CD4-positive, alpha-beta T cell (primary cell): ENCODE results near the gene AP5M1. TPM values are rescaled to one million over a fixed set of nuclear protein-coding genes. Genes with fewer than 3 reads are reported as not detected.
A peak's percentile ranks its signal among the peaks of the same experiment; 100 is the strongest.

Source experiments
- ATAC-seq: fragments of 200-7000 bp; cut with Tn5 transposase; one replicate; pipeline ENCODE4 v1.10.0; 2022; ENCODE audit warnings: mild to moderate bottlenecking; ENCODE audit not compliant: poor library complexity
- CTCF ChIA-PET: fragments of 350-600 bp; sonication (Branson Sonifier 250); formaldehyde crosslinking; loops from one replicate; lab custom pipeline; 2021; ENCODE audit warnings: antibody characterized with exemption, inconsistent platforms; lab: Charles Lee
- POLR2A ChIA-PET: fragments of 350-600 bp; sonication (Branson Sonifier 250); formaldehyde crosslinking; loops from one replicate; lab custom pipeline; 2021; ENCODE audit warnings: antibody characterized with exemption, inconsistent platforms; lab: Charles Lee
- DNase-seq, 14 experiments: peaks; one replicate each; pipeline ENCODE4 v3.0.0-alpha.2; 2013 to 2020; ENCODE audit warnings: mixed read lengths in 2 of 14
- H3K27ac ChIP-seq, 2 donors: one replicate each; pipeline versions ENCODE4 v1.5.1 to v1.7.0; 2013; ENCODE audit warnings: low read length in 2 of 2, low read depth in 1 of 2, mild to moderate bottlenecking in 1 of 2
- H3K27me3 ChIP-seq, 2 experiments: 1 replicate in 1 of 2; 2 replicates in 1 of 2; pipeline versions ENCODE4 v1.6.1 to v1.7.0; 2013; ENCODE audit warnings: low read length in 2 of 2, control low read depth in 1 of 2, mild to moderate bottlenecking in 1 of 2, moderate library complexity in 1 of 2; ENCODE audit not compliant: insufficient read depth in 2 of 2, control insufficient read depth in 1 of 2
- H3K36me3 ChIP-seq: one replicate; pipeline ENCODE4 v1.6.1; 2013; ENCODE audit warnings: low read length, control low read depth; ENCODE audit not compliant: insufficient read depth
- H3K4me1 ChIP-seq: one replicate; pipeline ENCODE4 v1.6.1; 2013; ENCODE audit warnings: low read length, control low read depth; ENCODE audit not compliant: insufficient read depth
- H3K4me3 ChIP-seq: one replicate; pipeline ENCODE4 v1.5.1; 2013; ENCODE audit warnings: mild to moderate bottlenecking, low read length, moderate library complexity
- H3K9me3 ChIP-seq, 2 experiments: 1 replicate in 1 of 2; 2 replicates in 1 of 2; pipeline versions ENCODE4 v1.6.1 to v1.7.0; 2013; ENCODE audit warnings: low read length in 2 of 2, mild to moderate bottlenecking in 2 of 2, control low read depth in 1 of 2, moderate library complexity in 1 of 2; ENCODE audit not compliant: control insufficient read depth in 1 of 2, insufficient read depth in 1 of 2
- H3K27ac Mint-ChIP-seq: one replicate; pipeline ENCODE4 v1.8.0; 2020; ENCODE audit warnings: mixed read lengths
- H3K27me3 Mint-ChIP-seq: one replicate; pipeline ENCODE4 v1.8.0; 2021; ENCODE audit warnings: mixed read lengths
- H3K36me3 Mint-ChIP-seq: one replicate; pipeline ENCODE4 v1.8.0; 2021; ENCODE audit warnings: low read depth, mixed read lengths
- H3K4me1 Mint-ChIP-seq: one replicate; pipeline ENCODE4 v1.8.0; 2021; ENCODE audit warnings: low read depth, mixed read lengths
- H3K4me3 Mint-ChIP-seq: one replicate; pipeline ENCODE4 v1.8.0; 2020; ENCODE audit warnings: mild to moderate bottlenecking, mixed read lengths
- H3K9me3 Mint-ChIP-seq: one replicate; pipeline ENCODE4 v1.8.0; 2020; ENCODE audit warnings: mixed read lengths
- intact Hi-C, 2 experiments: fragments of 100-400 bp; cut with DNase I in 1 of 2; cut with micrococcal nuclease in 1 of 2; formaldehyde crosslinking; loops; one replicate each; pipeline versions ENCODE4 v1.15.1 to v1.9.0; 2023 to 2025; cut with DNase I, micrococcal nuclease
- total RNA-seq, 174 experiments: library from RNA in 2 of 174; stranded (reverse) in 2 of 174; gene quantifications; one replicate each; pipeline ENCODE4 v1.2.3 and lab custom pipeline; 2021 to 2026
- TF ChIP-seq, protein P1 (sequence below): fragments of 200-600 bp; IDR thresholded peaks from one replicate; pipeline ENCODE4 v1.8.0; 2022; ENCODE audit warnings: antibody characterized with exemption, mild to moderate bottlenecking

Gene AP5M1
- total RNA-seq, 2 experiments from 2014 or later, result 39.2 to 40.4 TPM

DNA sequence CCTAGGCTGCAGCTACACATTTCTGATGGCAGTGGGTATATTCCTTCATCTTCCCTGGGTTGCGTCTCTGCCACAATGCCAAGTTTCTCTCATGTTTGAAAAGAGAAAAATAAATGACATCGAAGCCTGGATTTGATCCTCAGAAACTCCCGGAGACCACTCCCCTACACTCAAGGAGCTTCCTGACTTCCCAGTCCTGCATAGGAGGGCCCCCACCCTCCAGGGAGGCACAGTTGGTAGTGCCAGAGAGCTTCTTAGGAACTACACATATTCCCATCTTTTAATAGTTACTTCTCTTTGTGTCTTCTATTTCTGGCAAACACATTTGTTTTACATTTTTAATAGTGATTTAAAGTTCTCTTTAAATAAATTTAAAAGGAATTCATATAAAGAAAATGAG, 30.7 kb downstream of the AP5M1 start:
- no peak for DNase-seq
- Histone ChIP-seq H3K27ac (no peak overlapping the region), H3K9me3 (no peaks in the 10 kb centered on the region), H3K4me1 (no peaks in the 10 kb centered on the region), H3K4me3 (no peak overlapping the region), H3K36me3 (no peaks in the 10 kb centered on the region), H3K27me3 (peaks cover 0 to 5% of the 10 kb centered on the region in 2 experiments)
- intact Hi-C loops, result no loop called here
- POLR2A ChIA-PET, result no interaction called here
- Mint-ChIP-seq H3K9me3 (no peaks in the 10 kb centered on the region), H3K36me3 (no peaks in the 10 kb centered on the region), H3K4me1 (no peaks in the 10 kb centered on the region), H3K27ac (no peak overlapping the region), H3K27me3 (peaks cover 2% of the 10 kb centered on the region), H3K4me3 (no peak overlapping the region)
- TF ChIP-seq, protein P1, sequence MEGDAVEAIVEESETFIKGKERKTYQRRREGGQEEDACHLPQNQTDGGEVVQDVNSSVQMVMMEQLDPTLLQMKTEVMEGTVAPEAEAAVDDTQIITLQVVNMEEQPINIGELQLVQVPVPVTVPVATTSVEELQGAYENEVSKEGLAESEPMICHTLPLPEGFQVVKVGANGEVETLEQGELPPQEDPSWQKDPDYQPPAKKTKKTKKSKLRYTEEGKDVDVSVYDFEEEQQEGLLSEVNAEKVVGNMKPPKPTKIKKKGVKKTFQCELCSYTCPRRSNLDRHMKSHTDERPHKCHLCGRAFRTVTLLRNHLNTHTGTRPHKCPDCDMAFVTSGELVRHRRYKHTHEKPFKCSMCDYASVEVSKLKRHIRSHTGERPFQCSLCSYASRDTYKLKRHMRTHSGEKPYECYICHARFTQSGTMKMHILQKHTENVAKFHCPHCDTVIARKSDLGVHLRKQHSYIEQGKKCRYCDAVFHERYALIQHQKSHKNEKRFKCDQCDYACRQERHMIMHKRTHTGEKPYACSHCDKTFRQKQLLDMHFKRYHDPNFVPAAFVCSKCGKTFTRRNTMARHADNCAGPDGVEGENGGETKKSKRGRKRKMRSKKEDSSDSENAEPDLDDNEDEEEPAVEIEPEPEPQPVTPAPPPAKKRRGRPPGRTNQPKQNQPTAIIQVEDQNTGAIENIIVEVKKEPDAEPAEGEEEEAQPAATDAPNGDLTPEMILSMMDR, result no peak
- no peak for ATAC-seq
- CTCF ChIA-PET, result no interaction called here

DNA sequence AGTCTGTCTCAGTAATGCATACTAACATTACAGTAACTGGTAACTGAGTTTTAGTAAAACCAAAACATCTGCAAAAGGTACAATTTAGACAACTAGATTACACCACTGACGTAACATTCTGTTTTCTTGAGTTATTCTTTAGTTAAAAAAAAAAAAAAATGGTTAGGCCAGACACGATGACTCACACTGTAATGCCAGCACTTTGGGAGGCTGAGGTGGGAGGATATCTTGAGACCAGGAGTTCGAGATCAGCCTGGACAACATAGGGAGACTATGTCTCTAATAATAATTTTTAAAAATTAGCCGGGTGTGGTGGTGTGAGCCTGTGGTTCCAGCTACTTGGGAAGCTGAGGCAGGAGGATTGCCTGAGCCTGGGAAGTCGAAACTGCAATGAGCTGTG, 34.1 kb downstream of the AP5M1 start:
- ChIA-PET POLR2A (no interaction called here), CTCF (interaction anchor here (1.0 kb wide), 1 partner anchor 13 kb away, joined by 4 read pairs; no protein-coding TSS in a partner anchor)
- H3K36me3 Mint-ChIP-seq, result no peaks in the 10 kb centered on the region
- H3K36me3 ChIP-seq, result no peaks in the 10 kb centered on the region
- no peak overlapping the region for H3K4me3 ChIP-seq
- no peak overlapping the region for H3K27ac Mint-ChIP-seq
- TF ChIP-seq, protein P1, result no peak
- intact Hi-C loops, result no loop called here
- peaks cover 31% of the 10 kb centered on the region for H3K27me3 Mint-ChIP-seq
- no peaks in the 10 kb centered on the region for H3K9me3 ChIP-seq
- no peaks in the 10 kb centered on the region for H3K4me1 Mint-ChIP-seq
- H3K4me1 ChIP-seq, result no peaks in the 10 kb centered on the region
- H3K4me3 Mint-ChIP-seq, result no peak overlapping the region
- DNase-seq (no peak), ATAC-seq (no peak)
- no peak overlapping the region for H3K27ac ChIP-seq
- H3K9me3 Mint-ChIP-seq, result no peaks in the 10 kb centered on the region
- H3K27me3 ChIP-seq, result peaks cover 0 to 9% of the 10 kb centered on the region in 2 experiments

DNA sequence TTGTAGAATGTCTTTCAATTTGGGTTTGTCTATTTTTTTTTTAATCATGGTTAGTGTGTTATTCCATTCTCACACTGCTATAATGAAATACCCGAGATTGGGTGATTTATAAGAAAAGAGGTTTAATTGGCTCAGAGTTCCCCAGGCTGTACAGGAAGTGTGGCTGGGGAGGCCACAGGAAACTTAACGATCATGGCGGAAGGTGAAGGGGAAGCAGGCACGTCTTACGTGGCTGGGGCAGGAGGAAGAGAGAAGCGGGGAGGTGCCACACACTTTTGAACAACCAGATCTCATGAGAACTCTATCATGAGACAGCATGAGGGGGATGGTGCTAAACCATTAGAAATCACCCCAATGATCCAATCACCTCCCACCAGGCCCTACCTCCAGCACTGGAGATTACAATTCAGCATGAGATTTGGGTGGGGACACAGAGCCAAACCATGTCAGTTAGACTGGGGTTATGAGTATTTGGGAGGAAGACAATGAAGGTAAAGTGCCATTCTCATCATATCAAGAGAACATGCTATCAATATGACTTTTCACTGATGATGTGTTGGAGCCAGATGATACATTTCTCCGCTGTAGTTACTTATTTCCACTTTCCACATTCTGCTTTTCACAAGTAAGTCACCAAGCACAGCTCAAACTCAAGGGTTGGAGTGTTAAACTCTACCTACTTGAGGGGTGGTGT, 45.8 kb downstream of the AP5M1 start:
- CTCF ChIA-PET, result interaction anchor here (2.0 kb wide), 1 partner anchor 655 kb away, joined by 4 read pairs; no protein-coding TSS in a partner anchor
- Mint-ChIP-seq H3K4me1 (no peaks in the 10 kb centered on the region), H3K27ac (no peak overlapping the region), H3K27me3 (peaks cover 18% of the 10 kb centered on the region), H3K9me3 (no peaks in the 10 kb centered on the region), H3K4me3 (no peak overlapping the region), H3K36me3 (no peaks in the 10 kb centered on the region)
- Histone ChIP-seq H3K9me3 (no peaks in the 10 kb centered on the region), H3K4me3 (no peak overlapping the region), H3K27me3 (peaks cover 0 to 13% of the 10 kb centered on the region in 2 experiments), H3K27ac (no peak overlapping the region), H3K36me3 (no peaks in the 10 kb centered on the region), H3K4me1 (no peaks in the 10 kb centered on the region)
- POLR2A ChIA-PET, result no interaction called here
- DNase-seq (peak in 1 of 14 experiments; percentile 4), ATAC-seq (no peak)
- TF ChIP-seq, protein P1, result no peak
- intact Hi-C loops, result loop anchor here (1.0 to 10.0 kb wide), 3 partner anchors 110 to 822 kb away; no protein-coding TSS in a partner anchor
